K562 (cell line): ENCODE data around the gene SLC35G2. TPM values are rescaled to one million over a fixed set of nuclear protein-coding genes. Genes with fewer than 3 reads are reported as not detected.

Source experiments
- ATAC-seq: fragments of 200-7000 bp; cut with Tn5 transposase; 3 replicates; pipeline ENCODE4 v1.9.1; 2020; ENCODE audit warnings: moderate library complexity
- BruUV-seq: library from RNA; stranded (reverse); fragments of 400-500 nt; replicated peaks from 2 replicates; lab custom pipeline; 2021; lab: Mats Ljungman, UMichigan
- CTCF ChIA-PET: fragments of 300-600 bp; formaldehyde crosslinking; extraction: SDS; loops from one replicate; lab custom pipeline; 2021; ENCODE audit warnings: low intra/inter-chr PET ratio; lab: Yijun Ruan, JAX
- POLR2A ChIA-PET: fragments of 300-600, 350-650 bp; sonication (Branson Sonifier 250); formaldehyde crosslinking; extraction: SDS; loops from one replicate; lab custom pipeline; 2021; ENCODE audit warnings: antibody characterized with exemption, inconsistent platforms; lab: Yijun Ruan, JAX
- DNase-seq, 4 experiments: peaks; one replicate each; pipeline versions ENCODE4 v3.0.0 to v3.0.0-alpha.2; 2011 to 2018; ENCODE audit warnings: low spot score in 3 of 4, mixed read lengths in 3 of 4; ENCODE audit errors: extremely low read depth in 1 of 4
- FAIRE-seq: peaks from 2 replicates; lab custom pipeline; 2011; peaks lifted over from hg19 to GRCh38; lab: Jason Lieb, UNC
- H2AFZ ChIP-seq: 2 replicates; pipeline ENCODE4 v1.6.0; 2011; ENCODE audit warnings: low read depth, low read length, control low read depth, inconsistent platforms
- H3K27ac ChIP-seq: fragments of 200-600 bp; 3 replicates; pipeline ENCODE4 v1.8.0; 2011; ENCODE audit warnings: low read depth, mild to moderate bottlenecking, control low read depth, inconsistent platforms, low read length, moderate library complexity, mixed read lengths; ENCODE audit errors: extremely low read depth
- H3K27me3 ChIP-seq, 2 experiments: fragments of 300-600 bp in 1 of 2; 2 replicates in 1 of 2; 3 replicates in 1 of 2; pipeline versions ENCODE4 v1.6.0 to v1.8.0; 2011; ENCODE audit warnings: inconsistent platforms in 2 of 2, low read length in 2 of 2, mild to moderate bottlenecking in 1 of 2, mixed read lengths in 1 of 2, moderate library complexity in 1 of 2; ENCODE audit not compliant: control insufficient read depth in 2 of 2, insufficient read depth in 2 of 2
- H3K36me3 ChIP-seq: fragments of 300-600 bp; 3 replicates; pipeline ENCODE4 v1.8.0; 2011; ENCODE audit warnings: mild to moderate bottlenecking, low read length, inconsistent platforms; ENCODE audit not compliant: control insufficient read depth, insufficient read depth
- H3K4me1 ChIP-seq, 2 experiments: fragments of 200-600 bp in 1 of 2; replicated peaks in 1 of 2; 2 replicates in 1 of 2; 3 replicates in 1 of 2; pipeline versions ENCODE4 v1.5.1 to v1.8.0; 2011; ENCODE audit warnings: inconsistent platforms in 2 of 2, low read length in 2 of 2, mild to moderate bottlenecking in 1 of 2, mixed read lengths in 1 of 2, moderate library complexity in 1 of 2; ENCODE audit not compliant: control insufficient read depth in 2 of 2, insufficient read depth in 2 of 2
- H3K4me2 ChIP-seq: 2 replicates; pipeline ENCODE4 v1.6.1; 2011; ENCODE audit warnings: low read length, control low read depth, inconsistent platforms, mixed read lengths; ENCODE audit not compliant: insufficient read depth
- H3K4me3 ChIP-seq: fragments of 200-600 bp; sonication (generic), shearing (Covaris generic); 2 replicates; pipeline ENCODE4 v1.5.1; 2016; ENCODE audit warnings: control low read depth, inconsistent platforms
- H3K79me2 ChIP-seq: fragments of 200-600 bp; 3 replicates; pipeline ENCODE4 v1.8.0; 2011; ENCODE audit warnings: low read length, inconsistent platforms; ENCODE audit not compliant: control insufficient read depth, insufficient read depth
- H3K9ac ChIP-seq, 2 experiments: 2 replicates each; pipeline versions ENCODE4 v1.6.0 to v1.6.1; 2011; ENCODE audit warnings: low read depth in 2 of 2, low read length in 2 of 2, control low read depth in 1 of 2, inconsistent platforms in 1 of 2, mild to moderate bottlenecking in 1 of 2, mixed read lengths in 1 of 2; ENCODE audit not compliant: insufficient read depth in 1 of 2
- H3K9me1 ChIP-seq: one replicate; pipeline ENCODE4 v1.6.0; 2011; ENCODE audit warnings: inconsistent platforms, mild to moderate bottlenecking, low read length, moderate library complexity; ENCODE audit not compliant: control insufficient read depth, insufficient read depth
- H3K9me3 ChIP-seq: replicated peaks from 2 replicates; pipeline ENCODE4 v1.5.1; 2011; ENCODE audit warnings: low read depth, low read length, inconsistent platforms; ENCODE audit not compliant: control insufficient read depth, insufficient read depth
- H4K20me1 ChIP-seq: replicated peaks from 2 replicates; pipeline ENCODE4 v1.6.1; 2011; ENCODE audit warnings: low read length, inconsistent platforms, mixed read lengths; ENCODE audit not compliant: control insufficient read depth, insufficient read depth
- CHD2 ChIP-seq: IDR thresholded peaks from 2 replicates; pipeline ENCODE4 v1.6.1; 2011; ENCODE audit warnings: low read depth, low read length
- CTBP1 ChIP-seq: fragments of 450-650 bp; IDR thresholded peaks from 2 replicates; pipeline ENCODE4 v1.6.1; 2016; ENCODE audit warnings: borderline replicate concordance
- GATAD2B ChIP-seq: fragments of 450-650 bp; IDR thresholded peaks from 2 replicates; pipeline ENCODE4 v1.6.1; 2017; ENCODE audit warnings: mild to moderate bottlenecking, borderline replicate concordance
- HBP1 ChIP-seq: fragments of 450-650 bp; formaldehyde crosslinking; IDR thresholded peaks from 2 replicates; pipeline ENCODE4 v1.4.0; 2022; ENCODE audit warnings: missing genetic modification characterization
- KAT2B ChIP-seq: IDR thresholded peaks from one replicate; pipeline ENCODE4 v1.6.1; 2012; ENCODE audit warnings: low read depth, mild to moderate bottlenecking, control low read depth, inconsistent platforms, low read length, moderate library complexity
- MIER1 ChIP-seq: fragments of 450-650 bp; IDR thresholded peaks from 2 replicates; pipeline ENCODE4 v1.6.1; 2016; ENCODE audit warnings: antibody characterized with exemption, mild to moderate bottlenecking, low read depth
- NR2C2 ChIP-seq, 2 experiments: fragments of 200-800 bp in 1 of 2; sonication (Bioruptor generic) in 1 of 2; sonication (generic) in 1 of 2; formaldehyde crosslinking in 1 of 2; IDR thresholded peaks; 2 replicates each; pipeline versions ENCODE4 v1.6.1 to v1.8.0; 2016 to 2022; ENCODE audit warnings: mild to moderate bottlenecking in 1 of 2, missing compliant biosample characterization in 1 of 2, missing genetic modification characterization in 1 of 2, missing genetic modification reagents in 1 of 2
- NR4A1 ChIP-seq, 2 experiments: fragments of 250-450 bp in 1 of 2; fragments of 450-650 bp in 1 of 2; sonication (Bioruptor Pico) in 1 of 2; IDR thresholded peaks; 2 replicates each; pipeline versions ENCODE4 v1.4.0 to v1.6.1; 2016 to 2020; ENCODE audit warnings: mild to moderate bottlenecking in 2 of 2, missing compliant biosample characterization in 1 of 2, missing genetic modification characterization in 1 of 2, moderate library complexity in 1 of 2
- PML ChIP-seq: IDR thresholded peaks from 2 replicates; pipeline ENCODE4 v1.6.1; 2012; ENCODE audit warnings: low read length, inconsistent platforms
- SMARCA4 ChIP-seq: fragments of 450-650 bp; IDR thresholded peaks from 2 replicates; pipeline ENCODE4 v1.6.1; 2016
- SRF ChIP-seq, 2 experiments: fragments of 250-450, 450-650 bp in 1 of 2; sonication (Bioruptor Pico) in 1 of 2; sonication (generic) in 1 of 2; formaldehyde crosslinking; IDR thresholded peaks; 2 replicates each; pipeline versions ENCODE4 v1.5.0 to v1.5.1; 2020 to 2022; ENCODE audit warnings: mild to moderate bottlenecking in 1 of 2, missing genetic modification reagents in 1 of 2
- THRAP3 ChIP-seq: fragments of 450-650 bp; IDR thresholded peaks from 2 replicates; pipeline ENCODE4 v1.6.1; 2016; ENCODE audit warnings: mild to moderate bottlenecking, inconsistent platforms, borderline replicate concordance
- TRIM24 ChIP-seq, 2 experiments: fragments of 450-650 bp; IDR thresholded peaks; 2 replicates each; pipeline ENCODE4 v1.6.1; 2016
- XRCC3 ChIP-seq: fragments of 450-650 bp; IDR thresholded peaks from 2 replicates; pipeline ENCODE4 v1.6.1; 2017; ENCODE audit warnings: mild to moderate bottlenecking, moderate library complexity
- ZBTB2 ChIP-seq: fragments of 450-650 bp; IDR thresholded peaks from 2 replicates; pipeline ENCODE4 v1.6.1; 2016; ENCODE audit warnings: antibody characterized with exemption
- ZNF551 ChIP-seq: fragments of 250-450 bp; sonication (Bioruptor Pico); IDR thresholded peaks from 2 replicates; pipeline ENCODE4 v1.5.0; 2021; ENCODE audit warnings: mild to moderate bottlenecking, moderate library complexity
- WGBS: fragments of 100-300 bp; shearing (Covaris generic); methylation state at CpG from one replicate; pipeline ENCODE4 v1.1.6; 2016; ENCODE audit warnings: low coverage, mixed read lengths; ENCODE audit not compliant: insufficient coverage; ENCODE audit errors: missing lambda C conversion rate; 5-methylcytosine and 5-hydroxymethylcytosine counted together
- in situ Hi-C: fragments of 300-500 bp; cut with MboI; formaldehyde crosslinking; loops from 4 replicates; pipeline ENCODE4 v1.15.0; 2018; ENCODE audit warnings: inconsistent platforms, mixed read lengths
- intact Hi-C: fragments of 100-400 bp; cut with micrococcal nuclease; formaldehyde crosslinking; loops from 2 replicates; pipeline ENCODE4 v1.14.2; 2022
- polyA plus RNA-seq, 8 experiments: library from polyadenylated mRNA; depleted of rRNA in 4 of 8; stranded (reverse) in 5 of 8; unstranded in 3 of 8; fragments of >200 nt; fragmentation: Nextera tagmentation in 2 of 8; fragmentation: Illumina TruSeq in 1 of 8; extraction: Ambion mirVana in 2 of 8; extraction: Trizol in 1 of 8; gene quantifications; 2 replicates each; pipeline versions ENCODE4 v1.2.1 to v1.2.3, GENCODE V29; 2011 to 2014; ENCODE audit warnings: inconsistent platforms in 1 of 8, missing spikeins in 1 of 8
- total RNA-seq, 7 experiments: library from RNA; depleted of rRNA in 6 of 7; stranded (reverse); fragments of >200 nt in 6 of 7; fragmentation: Illumina TruSeq in 2 of 7; extraction: Trizol in 2 of 7; gene quantifications; 2 replicates each; pipeline versions ENCODE4 v1.2.1 to v1.2.3, GENCODE V29; 2011 to 2021; ENCODE audit warnings: low replicate concordance in 1 of 7
- TF ChIP-seq, protein P1 (sequence below), 2 experiments: IDR thresholded peaks; 2 replicates each; pipeline ENCODE4 v1.6.1; 2011; ENCODE audit warnings: borderline replicate concordance in 1 of 2, control low read depth in 1 of 2, low read depth in 1 of 2, low read length in 1 of 2, mild to moderate bottlenecking in 1 of 2, mixed read lengths in 1 of 2, moderate library complexity in 1 of 2; ENCODE audit not compliant: insufficient read depth in 1 of 2, insufficient read length in 1 of 2, poor library complexity in 1 of 2, severe bottlenecking in 1 of 2; ENCODE audit errors: extremely low read depth in 1 of 2

Gene SLC35G2
- total and polyA plus RNA-seq, 9 of the 15 experiments (the other 6 are each of a cell fraction or from before 2014, with no cell fraction given): 2.6 to 5.9 (median 3.2) TPM

DNA sequence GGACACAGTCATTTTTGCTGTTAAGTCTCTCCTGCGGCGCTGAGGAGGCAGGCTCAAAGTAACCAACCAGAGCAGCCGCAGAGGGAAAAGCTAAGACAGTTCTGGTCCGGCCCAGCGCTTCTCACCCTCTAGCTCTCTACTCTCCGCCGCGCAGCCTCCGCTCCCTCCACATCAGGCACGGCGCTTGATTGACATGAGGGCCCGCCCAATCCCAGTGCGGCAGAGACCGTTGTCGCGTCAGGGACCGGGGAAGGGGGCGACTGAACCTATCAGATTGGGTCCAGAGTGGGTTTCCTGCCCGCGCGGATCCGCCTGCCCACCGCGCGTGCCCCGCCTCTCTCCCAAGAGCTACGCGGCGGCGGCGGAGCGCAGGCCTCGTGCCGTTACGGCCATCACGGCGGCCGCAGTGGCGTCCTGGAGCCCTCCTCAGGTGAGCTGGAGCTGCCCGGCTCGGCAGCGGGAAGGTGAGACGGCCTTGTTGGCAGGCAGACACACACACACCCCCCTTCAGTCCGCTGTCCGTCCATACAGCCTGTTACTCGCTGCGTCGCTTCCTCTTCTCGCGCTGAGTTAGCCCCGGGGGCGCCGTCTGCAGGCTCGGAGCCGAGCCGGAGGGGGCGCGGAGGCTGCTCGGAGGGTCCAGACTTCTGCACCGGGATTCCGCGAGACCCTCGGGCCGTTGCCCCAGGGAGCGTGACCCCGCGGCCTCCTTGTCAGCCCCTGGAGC is 43.1 kb downstream of the SLC35G2 start, which contains the start of gene NCK1:
NCK1 (plus strand) TSS at position 319 of the 727 bp plus-strand sequence. CDS start 65,794 bp downstream, outside the sequence.
- Histone ChIP-seq H3K4me2 (peak within 1 kb of the TSS; percentile 87), H3K36me3 (peaks cover 3% of the 10 kb centered on the region; the same call in 2 of the 3 replicates), H4K20me1 (no peaks in the 10 kb centered on the region; the same call in 1 of the 2 replicates), H3K27me3 (no peaks in the 10 kb centered on the region), H3K27ac (peak within 1 kb of the TSS; percentile 94), H2AFZ (peak within 1 kb of the TSS; percentile 93), H3K9me1 (no peaks in the 10 kb centered on the region), H3K9me3 (no peaks in the 10 kb centered on the region), H3K79me2 (peaks cover 83% of the 10 kb centered on the region), H3K4me1 (peaks cover 8 to 16% of the 10 kb centered on the region in 2 experiments; a peak in 4 of 5 replicates), H3K9ac (peak within 1 kb of the TSS; percentile 85 to 99), H3K4me3 (peak within 1 kb of the TSS; percentile 97)
- peak; percentile 96 for ATAC-seq
- peak; percentile 89 for FAIRE-seq
- ChIA-PET CTCF (no interaction called here), POLR2A (interaction anchor here (0.6 to 1.6 kb wide), 13 partner anchors 10 to 470 kb away, joined by 3 to 8 read pairs (median 3); partner anchors contain the start of gene STAG1)
- BruUV-seq: no TSS peak
- intact Hi-C loops: loop anchor here (2.0 to 5.0 kb wide), 3 partner anchors 95 to 153 kb away; partner anchors contain the start of genes IL20RB and STAG1
- DNase-seq: peak; percentile 93 to 96 (median 94)
- in situ Hi-C loops: no loop called here
- under 1% methylated on average over 41 of the region's 67 CpGs for WGBS
- peak; percentile 24; the same call in 1 of the 2 replicates for TF ChIP-seq CHD2
- no peak for TF ChIP-seq GATAD2B
- TF ChIP-seq XRCC3: no peak
- peak; percentile 16; the same call in 1 of the 2 replicates for TF ChIP-seq ZBTB2
- peak; percentile 38; the same call in 1 of the 2 replicates for TF ChIP-seq PML
- TF ChIP-seq KAT2B: no peak
- TF ChIP-seq CTBP1: peak; percentile 84
- no peak for TF ChIP-seq NR4A1 (CRISPR knock-in tag; IDR thresholded peaks at IDR 0.05)
- TF ChIP-seq NR4A1 (tag; IDR thresholded peaks at IDR 0.05): no peak
- TF ChIP-seq ZNF551 (CRISPR knock-in tag): no peak
- TF ChIP-seq HBP1 (CRISPR knock-in tag): no peak
- TF ChIP-seq THRAP3: no peak
- TF ChIP-seq SMARCA4: no peak
- TF ChIP-seq SRF (CRISPR knock-in tag; IDR thresholded peaks at IDR 0.05): no peak; a peak in 1 of 4 replicates
- TF ChIP-seq, protein P1, sequence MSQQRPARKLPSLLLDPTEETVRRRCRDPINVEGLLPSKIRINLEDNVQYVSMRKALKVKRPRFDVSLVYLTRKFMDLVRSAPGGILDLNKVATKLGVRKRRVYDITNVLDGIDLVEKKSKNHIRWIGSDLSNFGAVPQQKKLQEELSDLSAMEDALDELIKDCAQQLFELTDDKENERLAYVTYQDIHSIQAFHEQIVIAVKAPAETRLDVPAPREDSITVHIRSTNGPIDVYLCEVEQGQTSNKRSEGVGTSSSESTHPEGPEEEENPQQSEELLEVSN (IDR thresholded peaks at IDR 0.05; ENCODE audit: borderline replicate concordance in 1 of 2, extremely low read depth in 1 of 2, insufficient read depth in 1 of 2, insufficient read length in 1 of 2, low read depth in 1 of 2, low read length in 1 of 2, poor library complexity in 1 of 2, severe bottlenecking in 1 of 2): peak; percentile 76 to 83
- no peak for TF ChIP-seq MIER1
- TF ChIP-seq TRIM24 (IDR thresholded peaks at IDR 0.05): peak in 1 of 2 experiments; percentile 37; a peak in 1 of 4 replicates
- TF ChIP-seq NR2C2 (CRISPR knock-in tag; IDR thresholded peaks at IDR 0.05): no peak
- TF ChIP-seq NR2C2 (tag; IDR thresholded peaks at IDR 0.05): peak; percentile 41
